NCI-H524 treated with DMSO at 0.1 percent for 48 hours (cell line): ENCODE results near the gene CORIN.

ENCODE experiments used
- DNase-seq: peaks from one replicate; lab custom pipeline; 2025; lab: John Stamatoyannopoulos, UW

CORIN gene

GRCh38 chr4:47831026-47831679 is 6.7 kb downstream of the CORIN start:
- peak; percentile 90 for DNase-seq

DNA sequence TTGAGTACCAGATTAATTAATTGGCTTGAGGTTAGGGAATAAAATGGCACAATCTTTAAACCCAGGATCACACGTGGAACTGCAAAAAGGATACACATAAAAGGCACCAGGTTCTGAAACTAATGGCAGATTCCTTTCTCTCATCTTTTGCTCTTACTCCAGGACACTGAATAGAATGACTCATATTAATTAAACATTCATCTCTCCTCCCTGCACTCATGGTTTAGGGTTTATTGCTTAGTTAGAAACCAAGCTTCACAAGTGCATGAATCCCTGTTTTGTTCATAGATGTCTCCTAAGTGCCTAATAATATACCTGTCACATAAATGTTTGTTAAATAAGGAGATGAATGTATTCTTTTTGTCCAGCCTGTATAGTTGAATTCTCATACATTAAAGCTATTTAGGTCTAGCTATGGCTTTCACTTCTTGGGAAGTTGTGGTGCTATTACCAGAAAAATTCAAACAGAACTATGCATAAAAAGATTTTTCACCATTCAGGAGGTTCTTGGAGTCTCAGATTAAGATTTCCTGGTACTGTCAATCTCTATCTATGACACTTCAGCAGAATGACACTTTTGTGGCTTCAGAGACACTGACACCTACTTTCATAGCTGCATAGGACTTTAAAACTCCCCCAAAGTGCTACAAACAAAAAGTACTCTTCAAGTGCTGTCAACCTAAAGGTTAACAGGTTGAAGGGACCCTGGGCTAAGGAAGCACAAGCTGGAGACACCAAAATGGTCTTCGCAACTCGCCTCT is 7.4 kb downstream of the CORIN start:
- no peak for DNase-seq

- DNase-seq = no peak
Measured at GRCh38 chr4:47829438-47829837, 8.4 kb downstream of the CORIN start.

GRCh38 chr4:47827343-47828047 is 10.4 kb downstream of the CORIN start:
- DNase-seq = no peak

GRCh38 chr4:47824840-47825239 is 13.0 kb downstream of the CORIN start:
- no peak for DNase-seq

DNA sequence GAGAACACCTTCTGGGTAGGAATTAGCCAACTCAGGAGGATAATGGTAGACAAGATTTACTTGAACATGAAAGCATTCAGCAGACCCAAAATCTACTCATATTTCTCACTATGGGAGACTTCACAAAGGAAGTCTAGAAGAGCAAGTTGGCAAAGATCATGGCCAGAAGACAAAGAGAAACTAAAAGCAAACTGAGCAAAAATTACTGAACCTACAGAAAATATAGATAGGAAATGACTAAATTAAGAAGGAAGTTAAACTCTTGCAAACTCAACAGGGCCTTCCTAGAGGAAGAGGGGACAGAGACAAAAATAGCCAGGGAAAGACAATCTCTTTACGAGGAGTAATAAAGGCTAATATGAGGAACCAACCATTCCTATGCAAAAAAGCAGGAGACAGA is 18.7 kb downstream of the CORIN start:
- no peak for DNase-seq

GRCh38 chr4:47817275-47817674 is 20.6 kb downstream of the CORIN start:
- no peak for DNase-seq

- no peak for DNase-seq
Measured at GRCh38 chr4:47816748-47817147, 21.1 kb downstream of the CORIN start.

GRCh38 chr4:47814618-47815295 is 23.1 kb downstream of the CORIN start:
- DNase-seq = no peak

GRCh38 chr4:47809654-47810203 is 28.1 kb downstream of the CORIN start:
- DNase-seq = no peak

- DNase-seq = no peak
Measured at GRCh38 chr4:47804598-47804997, 33.3 kb downstream of the CORIN start.

- DNase-seq = no peak
Measured at GRCh38 chr4:47801481-47802002, 36.3 kb downstream of the CORIN start.

GRCh38 chr4:47798165-47798564 is 39.7 kb downstream of the CORIN start:
- DNase-seq = no peak

- no peak for DNase-seq
Measured at GRCh38 chr4:47791965-47792364, 45.9 kb downstream of the CORIN start.

DNA sequence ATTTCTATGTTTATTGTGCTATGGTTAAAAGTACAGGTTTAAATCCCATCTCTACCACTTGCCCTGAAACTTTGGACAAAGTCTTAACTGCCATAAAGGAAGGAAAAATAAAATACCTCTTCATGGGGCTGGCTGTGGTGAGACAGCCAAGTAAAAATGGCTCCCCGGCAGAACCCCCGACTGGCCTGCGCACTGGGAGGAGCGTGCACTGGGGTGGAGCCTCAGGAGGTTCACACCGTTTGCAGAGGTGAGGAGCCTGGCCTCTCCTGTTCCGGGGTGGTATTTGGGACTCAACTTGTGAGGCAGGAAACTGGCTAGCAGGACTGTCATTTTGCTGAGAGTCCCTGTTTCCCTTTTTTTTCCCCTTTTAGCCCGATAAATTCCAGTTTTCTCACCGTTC is 47.8 kb downstream of the CORIN start:
- no peak for DNase-seq

DNA sequence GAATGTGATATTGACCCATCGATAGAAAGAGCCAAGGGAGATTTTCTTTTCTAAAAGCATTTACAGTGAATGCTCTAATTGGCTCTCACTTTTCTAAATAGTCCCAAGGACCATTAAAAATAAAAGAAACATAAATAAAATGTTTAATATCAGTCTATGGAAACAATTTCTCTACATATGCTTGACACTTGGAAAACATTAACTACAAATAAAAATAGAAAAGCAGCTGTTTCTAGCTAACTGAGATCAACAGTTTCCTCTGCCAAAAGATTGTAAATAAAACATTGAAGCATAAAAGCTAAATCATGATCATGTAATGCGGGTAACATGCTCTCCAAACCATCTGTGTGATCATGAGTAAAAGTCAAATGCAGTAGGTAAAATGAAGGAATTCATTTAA is 49.7 kb downstream of the CORIN start:
- DNase-seq = no peak

GRCh38 chr4:47786958-47787370 is 50.9 kb downstream of the CORIN start:
- no peak for DNase-seq

DNA sequence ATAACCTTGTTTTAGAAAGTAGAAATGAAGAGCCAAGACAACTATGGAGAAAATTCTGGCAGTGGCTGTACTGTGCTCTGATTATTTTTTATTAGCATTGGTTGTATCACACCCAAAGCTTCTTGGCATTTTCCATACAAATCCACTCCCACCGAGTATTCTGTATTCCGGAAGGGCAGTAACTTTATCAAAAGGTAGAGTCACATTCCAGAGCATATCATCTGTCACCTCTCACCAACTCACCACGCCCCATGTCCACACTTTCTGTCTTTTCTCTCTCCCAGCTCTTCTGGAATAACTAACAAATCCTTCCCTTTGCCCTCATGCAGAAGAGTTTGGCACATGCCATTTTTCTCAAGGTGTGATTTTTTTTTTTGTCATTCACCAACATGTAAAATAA is 52.7 kb downstream of the CORIN start:
- DNase-seq = no peak

GRCh38 chr4:47784222-47784621 is 53.6 kb downstream of the CORIN start:
- DNase-seq = no peak

- DNase-seq = no peak
Measured at GRCh38 chr4:47776353-47776752, 61.5 kb downstream of the CORIN start.

- no peak for DNase-seq
Measured at GRCh38 chr4:47774079-47774478, 63.8 kb downstream of the CORIN start.

DNA sequence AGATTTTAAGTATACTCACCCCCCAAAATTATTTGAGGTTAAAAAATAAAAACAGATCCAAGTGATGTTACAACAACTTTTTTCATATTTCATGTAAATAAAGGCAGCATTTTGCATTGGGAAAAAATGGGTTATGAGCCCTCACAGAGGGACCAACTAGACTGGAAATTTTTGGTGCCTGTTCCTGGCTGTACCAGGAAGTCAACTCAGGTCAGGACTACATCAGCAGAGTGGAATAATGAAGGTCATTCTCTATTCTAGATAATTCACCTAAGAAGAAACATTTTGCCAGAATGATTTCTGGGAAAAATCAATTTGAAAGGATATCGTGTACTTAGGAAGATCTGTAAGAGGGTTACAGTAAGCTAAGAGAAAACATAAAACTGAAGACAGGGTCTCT is 66.8 kb downstream of the CORIN start:
- DNase-seq = no peak
